Common myeloid progenitor, CD34-positive (primary cell): Measurements from ENCODE around the gene IDH3G.
"Not testable (repeated sequence)": the region's sequence is repeated elsewhere in the genome, so short reads cannot be mapped to it uniquely, and the experiment has no call there.

ENCODE experiments used
- CTCF ChIA-PET: fragments of 350-600 bp; sonication (Branson Sonifier 250); formaldehyde crosslinking; loops from one replicate; lab custom pipeline; 2021; ENCODE audit warnings: antibody characterized with exemption; lab: Charles Lee
- POLR2A ChIA-PET: fragments of 350-600 bp; sonication (Branson Sonifier 250); formaldehyde crosslinking; loops from one replicate; lab custom pipeline; 2021; ENCODE audit warnings: antibody characterized with exemption; lab: Charles Lee
- DNase-seq, 3 donors: peaks; one replicate each; pipeline versions ENCODE4 v3.0.0 to v3.0.0-alpha.2; 2013
- H3K27ac ChIP-seq, 2 experiments: 1 replicate in 1 of 2; 2 replicates in 1 of 2; pipeline ENCODE4 v1.7.0; 2013; ENCODE audit warnings: inconsistent platforms in 2 of 2, low read length in 2 of 2, mild to moderate bottlenecking in 2 of 2, low read depth in 1 of 2, moderate library complexity in 1 of 2; ENCODE audit not compliant: severe bottlenecking in 2 of 2, insufficient read depth in 1 of 2, poor library complexity in 1 of 2
- H3K27me3 ChIP-seq, 5 experiments: replicated peaks in 2 of 5; 1 replicate in 3 of 5; 2 replicates in 2 of 5; pipeline versions ENCODE4 v1.6.1 to v1.7.0; 2013; ENCODE audit warnings: low read length in 4 of 5, mild to moderate bottlenecking in 2 of 5, moderate library complexity in 2 of 5, inconsistent platforms in 1 of 5; ENCODE audit not compliant: insufficient read depth in 5 of 5, control insufficient read depth in 4 of 5
- H3K36me3 ChIP-seq, 4 experiments: 1 replicate in 2 of 4; 2 replicates in 2 of 4; pipeline versions ENCODE4 v1.6.1 to v1.7.0; 2013; ENCODE audit warnings: low read length in 3 of 4, control low read depth in 1 of 4, mild to moderate bottlenecking in 1 of 4; ENCODE audit not compliant: control insufficient read depth in 4 of 4, insufficient read depth in 4 of 4
- H3K4me1 ChIP-seq, 4 experiments: 1 replicate in 3 of 4; 2 replicates in 1 of 4; pipeline versions ENCODE4 v1.6.1 to v1.7.1; 2013; ENCODE audit warnings: low read length in 3 of 4, mild to moderate bottlenecking in 3 of 4, control low read depth in 1 of 4, inconsistent platforms in 1 of 4, moderate library complexity in 1 of 4; ENCODE audit not compliant: control insufficient read depth in 4 of 4, insufficient read depth in 4 of 4; ENCODE audit errors: control extremely low read depth in 1 of 4
- H3K4me3 ChIP-seq, 7 experiments: 1 replicate in 4 of 7; 2 replicates in 3 of 7; pipeline versions ENCODE4 v1.5.1 to v1.7.0; 2013; ENCODE audit warnings: mild to moderate bottlenecking in 7 of 7, low read length in 6 of 7, moderate library complexity in 6 of 7, inconsistent platforms in 2 of 7, low read depth in 2 of 7, control low read depth in 1 of 7; ENCODE audit not compliant: insufficient read depth in 4 of 7, control insufficient read depth in 1 of 7; ENCODE audit errors: extremely low read depth in 1 of 7
- H3K9me3 ChIP-seq, 5 experiments: 1 replicate in 4 of 5; 2 replicates in 1 of 5; pipeline versions ENCODE4 v1.6.1 to v1.7.1; 2013; ENCODE audit warnings: low read length in 4 of 5, mild to moderate bottlenecking in 2 of 5, inconsistent platforms in 1 of 5, low read depth in 1 of 5, moderate library complexity in 1 of 5; ENCODE audit not compliant: control insufficient read depth in 4 of 5, insufficient read depth in 2 of 5; ENCODE audit errors: control extremely low read depth in 1 of 5
- WGBS: methylation state at CpG from one replicate; pipeline ENCODE4 v1.1.5; 2013; ENCODE audit not compliant: insufficient coverage; 5-methylcytosine and 5-hydroxymethylcytosine counted together

The IDH3G gene

GRCh38 chrX:153749017-153749416, 45.2 kb downstream of the IDH3G start:
- H3K36me3 ChIP-seq, H3K4me1 ChIP-seq, H3K9me3 ChIP-seq, DNase-seq, H3K27ac ChIP-seq, CTCF ChIA-PET, H3K4me3 ChIP-seq, H3K27me3 ChIP-seq, POLR2A ChIA-PET: not testable (repeated sequence)
- WGBS = 84% methylated on average over 6 of the region's 7 CpGs

GRCh38 chrX:153746991-153747390, 47.2 kb downstream of the IDH3G start:
- 91% methylated on average over 4 of the region's 6 CpGs for WGBS
- H3K27ac ChIP-seq, H3K4me1 ChIP-seq, H3K36me3 ChIP-seq, H3K4me3 ChIP-seq, DNase-seq, POLR2A ChIA-PET, H3K9me3 ChIP-seq, H3K27me3 ChIP-seq, CTCF ChIA-PET: not testable (repeated sequence)

- Histone ChIP-seq H3K27me3 (peaks cover 0 to 8% (median 0%) of the 10 kb centered on the region in 5 experiments), H3K27ac (no peak overlapping the region), H3K4me3 (no peak overlapping the region), H3K36me3 (no peaks in the 10 kb centered on the region), H3K9me3 (no peaks in the 10 kb centered on the region), H3K4me1 (peaks cover 0 to 3% (median 1%) of the 10 kb centered on the region in 4 experiments)
- 90% methylated on average over 3 of the region's 3 CpGs for WGBS
- POLR2A ChIA-PET = no interaction called here
- DNase-seq = no peak
- CTCF ChIA-PET = no interaction called here
These were observed 47.8 kb downstream of the IDH3G start for GRCh38 chrX:153746359-153746758.

GRCh38 chrX:153745067-153745433, 49.1 kb downstream of the IDH3G start:
- CTCF ChIA-PET, POLR2A ChIA-PET: not testable (repeated sequence)
- 55% methylated on average over 5 of the region's 12 CpGs for WGBS

GRCh38 chrX:153744210-153745066, 49.7 kb downstream of the IDH3G start:
- 47% methylated on average over 19 of the region's 38 CpGs for WGBS
- CTCF ChIA-PET = no interaction called here
- peak in 2 of 3 donors; percentile 46 to 63 for DNase-seq
- H3K4me1 ChIP-seq = peaks cover 0 to 4% (median 3%) of the 10 kb centered on the region in 4 experiments
- H3K4me3 ChIP-seq = peak overlapping the region in 1 of 7 experiments; percentile 40
- POLR2A ChIA-PET = no interaction called here
- peaks cover 0 to 6% (median 0%) of the 10 kb centered on the region in 5 experiments for H3K27me3 ChIP-seq
- no peaks in the 10 kb centered on the region for H3K36me3 ChIP-seq
- no peaks in the 10 kb centered on the region for H3K9me3 ChIP-seq
- no peak overlapping the region for H3K27ac ChIP-seq

More at GRCh38 chrX:153745067-153745433, 49.1 kb downstream of the IDH3G start:
- not testable (repeated sequence) for H3K4me3 ChIP-seq, H3K27me3 ChIP-seq, H3K36me3 ChIP-seq, H3K27ac ChIP-seq, H3K9me3 ChIP-seq, DNase-seq, H3K4me1 ChIP-seq

GRCh38 chrX:153743468-153744209, 50.5 kb downstream of the IDH3G start:
- DNase-seq, H3K4me3 ChIP-seq, H3K4me1 ChIP-seq, H3K27me3 ChIP-seq, CTCF ChIA-PET, H3K27ac ChIP-seq, H3K9me3 ChIP-seq, H3K36me3 ChIP-seq, POLR2A ChIA-PET: not testable (repeated sequence)
- WGBS = 75% methylated on average over 14 of the region's 35 CpGs
